K562 (cell line): Measurements from ENCODE around the gene ABHD17B. TPM values are rescaled to one million over a fixed set of nuclear protein-coding genes. Genes with fewer than 3 reads are reported as not detected.

Experiments
- CBFA2T3 ChIP-seq: fragments of 450-650 bp; IDR thresholded peaks from 2 replicates; pipeline ENCODE4 v1.6.1; 2017
- DNMT1 ChIP-seq: fragments of 450-650 bp; IDR thresholded peaks from 2 replicates; pipeline ENCODE4 v1.6.1; 2016; ENCODE audit warnings: antibody characterized with exemption, mild to moderate bottlenecking
- ESRRB ChIP-seq: fragments of 250-450 bp; sonication (Bioruptor Pico); IDR thresholded peaks from 2 replicates; pipeline ENCODE4 v1.5.0; 2020; ENCODE audit warnings: mild to moderate bottlenecking, moderate library complexity, borderline replicate concordance
- FOS ChIP-seq: IDR thresholded peaks from 3 replicates; pipeline ENCODE4 v1.6.1; 2011; ENCODE audit not compliant: insufficient read length; ENCODE audit errors: extremely low read depth
- GATAD2A ChIP-seq: fragments of 450-650 bp; IDR thresholded peaks from 2 replicates; pipeline ENCODE4 v1.6.1; 2017
- IFI16 ChIP-seq: fragments of 250-450 bp; sonication (Bioruptor Pico); IDR thresholded peaks from 2 replicates; pipeline ENCODE4 v2.1.2; 2022; ENCODE audit warnings: mild to moderate bottlenecking, inconsistent platforms
- IRF2 ChIP-seq: sonication (generic); formaldehyde crosslinking; IDR thresholded peaks from 2 replicates; pipeline ENCODE4 v1.8.1; 2022; ENCODE audit warnings: mild to moderate bottlenecking, missing genetic modification reagents
- SREBF1 ChIP-seq: fragments of 150-350 bp; IDR thresholded peaks from 2 replicates; pipeline ENCODE4 v1.6.1; 2014; ENCODE audit warnings: antibody characterized with exemption, low read depth, low read length, borderline replicate concordance
- XRCC5 ChIP-seq: fragments of 200-400 bp; formaldehyde crosslinking; IDR thresholded peaks from 2 replicates; pipeline ENCODE4 v1.6.1; 2017; ENCODE audit warnings: low read depth, mild to moderate bottlenecking, low read length
- ZNF197 ChIP-seq: fragments of 200-800 bp; sonication (Bioruptor generic); IDR thresholded peaks from 2 replicates; pipeline ENCODE4 v1.6.1; 2016; ENCODE audit warnings: low read depth, missing genetic modification characterization, missing compliant biosample characterization
- ZSCAN32 ChIP-seq: fragments of 450-650 bp; formaldehyde crosslinking; IDR thresholded peaks from 2 replicates; pipeline ENCODE4 v1.4.0; 2020; ENCODE audit warnings: mild to moderate bottlenecking, moderate library complexity
- polyA plus RNA-seq, 8 experiments: library from polyadenylated mRNA; depleted of rRNA in 4 of 8; stranded (reverse) in 5 of 8; unstranded in 3 of 8; fragments of >200 nt; fragmentation: Nextera tagmentation in 2 of 8; fragmentation: Illumina TruSeq in 1 of 8; extraction: Ambion mirVana in 2 of 8; extraction: Trizol in 1 of 8; gene quantifications; 2 replicates each; pipeline versions ENCODE4 v1.2.1 to v1.2.3, GENCODE V29; 2011 to 2014; ENCODE audit warnings: inconsistent platforms in 1 of 8, missing spikeins in 1 of 8
- total RNA-seq, 7 experiments: library from RNA; depleted of rRNA in 6 of 7; stranded (reverse); fragments of >200 nt in 6 of 7; fragmentation: Illumina TruSeq in 2 of 7; extraction: Trizol in 2 of 7; gene quantifications; 2 replicates each; pipeline versions ENCODE4 v1.2.1 to v1.2.3, GENCODE V29; 2011 to 2021; ENCODE audit warnings: low replicate concordance in 1 of 7
- TF ChIP-seq, protein P1 (sequence below), 3 experiments: fragments of 200-800 bp in 1 of 3; fragments of 250-450 bp in 1 of 3; fragments of 450-650 bp in 1 of 3; sonication (Bioruptor Pico) in 1 of 3; sonication (Bioruptor generic) in 1 of 3; formaldehyde crosslinking in 1 of 3; IDR thresholded peaks; 2 replicates each; pipeline versions ENCODE4 v1.6.1 to v1.8.0; 2016 to 2022; ENCODE audit warnings: mild to moderate bottlenecking in 2 of 3, missing genetic modification characterization in 2 of 3, missing compliant biosample characterization in 1 of 3, moderate library complexity in 1 of 3
- TF ChIP-seq, protein P2 (sequence below): fragments of 450-650 bp; formaldehyde crosslinking; conservative IDR thresholded peaks from 2 replicates; pipeline ENCODE4 v1.4.0; 2022; ENCODE audit warnings: mild to moderate bottlenecking, missing genetic modification characterization
- TF ChIP-seq, protein P3 (sequence below): sonication (generic); formaldehyde crosslinking; IDR thresholded peaks from 2 replicates; pipeline ENCODE4 v1.8.1; 2023; ENCODE audit warnings: mild to moderate bottlenecking, missing genetic modification reagents
- TF ChIP-seq, protein P4 (sequence below): fragments of 450-650 bp; conservative IDR thresholded peaks from 2 replicates; pipeline ENCODE4 v1.6.1; 2016; ENCODE audit warnings: missing genetic modification characterization, low read depth, mild to moderate bottlenecking, missing compliant biosample characterization, moderate library complexity
- TF ChIP-seq, protein P5 (sequence below): IDR thresholded peaks from 2 replicates; pipeline ENCODE4 v1.6.1; 2012; ENCODE audit warnings: low read depth, low read length, improper control_type of control experiment, borderline replicate concordance

The ABHD17B gene
- total and polyA plus RNA-seq, 9 of the 15 experiments (the other 6 are each of a cell fraction or from before 2014, with no cell fraction given) = 1.9 to 13.4 (median 10.1) TPM

DNA sequence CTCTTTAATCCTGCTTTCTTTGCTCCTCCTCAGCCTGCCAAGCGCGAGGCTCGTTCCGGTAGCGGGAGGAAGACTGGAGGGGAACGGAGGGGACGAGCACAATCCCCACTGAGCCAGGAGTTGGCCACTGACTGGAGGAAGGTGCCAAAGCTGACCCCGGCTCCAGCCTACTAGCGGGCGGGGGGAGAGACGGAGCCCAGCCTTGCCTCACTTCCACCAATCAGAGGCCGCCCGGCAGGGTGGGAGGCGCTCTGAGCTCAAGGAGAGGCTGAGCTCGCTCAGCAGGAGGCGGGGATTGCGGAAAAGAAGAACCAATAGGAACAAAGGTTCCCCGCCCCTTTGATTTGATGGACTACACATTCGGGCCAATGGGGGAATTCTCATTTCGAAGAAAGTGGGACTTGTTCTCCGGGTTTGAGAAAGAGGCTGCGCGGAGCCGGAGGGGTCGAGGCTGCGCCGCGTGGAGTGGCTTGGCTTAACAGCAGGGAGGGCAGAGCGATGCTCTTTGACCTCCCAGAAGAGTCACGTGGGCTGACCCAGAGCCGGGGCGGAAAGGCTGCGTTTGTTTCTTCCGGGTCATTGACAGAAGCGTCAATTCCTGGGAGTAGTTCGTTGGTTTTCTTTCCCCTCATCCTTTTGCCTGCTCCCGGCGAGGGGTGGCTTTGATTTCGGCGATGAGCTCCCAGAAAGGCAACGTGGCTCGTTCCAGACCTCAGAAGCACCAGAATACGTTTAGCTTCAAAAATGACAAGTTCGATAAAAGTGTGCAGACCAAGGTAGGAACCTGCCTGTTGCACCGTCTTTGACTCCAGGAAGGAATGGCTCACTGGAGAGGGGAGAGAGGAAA lies at the start of gene ABHD17B, which contains the start of gene C9orf85 (continued):
- TF ChIP-seq ZNF197 (CRISPR knock-in tag) (no peak), SREBF1 (no peak; the same call in 1 of the 2 replicates), IRF2 (CRISPR knock-in tag) (no peak), GATAD2A (no peak), XRCC5 (peak; percentile 34; the same call in 1 of the 2 replicates), IFI16 (CRISPR knock-in tag) (no peak), ESRRB (no peak), FOS (peak; percentile 90), DNMT1 (no peak), ZSCAN32 (CRISPR knock-in tag) (no peak), CBFA2T3 (no peak)
- TF ChIP-seq, protein P1, sequence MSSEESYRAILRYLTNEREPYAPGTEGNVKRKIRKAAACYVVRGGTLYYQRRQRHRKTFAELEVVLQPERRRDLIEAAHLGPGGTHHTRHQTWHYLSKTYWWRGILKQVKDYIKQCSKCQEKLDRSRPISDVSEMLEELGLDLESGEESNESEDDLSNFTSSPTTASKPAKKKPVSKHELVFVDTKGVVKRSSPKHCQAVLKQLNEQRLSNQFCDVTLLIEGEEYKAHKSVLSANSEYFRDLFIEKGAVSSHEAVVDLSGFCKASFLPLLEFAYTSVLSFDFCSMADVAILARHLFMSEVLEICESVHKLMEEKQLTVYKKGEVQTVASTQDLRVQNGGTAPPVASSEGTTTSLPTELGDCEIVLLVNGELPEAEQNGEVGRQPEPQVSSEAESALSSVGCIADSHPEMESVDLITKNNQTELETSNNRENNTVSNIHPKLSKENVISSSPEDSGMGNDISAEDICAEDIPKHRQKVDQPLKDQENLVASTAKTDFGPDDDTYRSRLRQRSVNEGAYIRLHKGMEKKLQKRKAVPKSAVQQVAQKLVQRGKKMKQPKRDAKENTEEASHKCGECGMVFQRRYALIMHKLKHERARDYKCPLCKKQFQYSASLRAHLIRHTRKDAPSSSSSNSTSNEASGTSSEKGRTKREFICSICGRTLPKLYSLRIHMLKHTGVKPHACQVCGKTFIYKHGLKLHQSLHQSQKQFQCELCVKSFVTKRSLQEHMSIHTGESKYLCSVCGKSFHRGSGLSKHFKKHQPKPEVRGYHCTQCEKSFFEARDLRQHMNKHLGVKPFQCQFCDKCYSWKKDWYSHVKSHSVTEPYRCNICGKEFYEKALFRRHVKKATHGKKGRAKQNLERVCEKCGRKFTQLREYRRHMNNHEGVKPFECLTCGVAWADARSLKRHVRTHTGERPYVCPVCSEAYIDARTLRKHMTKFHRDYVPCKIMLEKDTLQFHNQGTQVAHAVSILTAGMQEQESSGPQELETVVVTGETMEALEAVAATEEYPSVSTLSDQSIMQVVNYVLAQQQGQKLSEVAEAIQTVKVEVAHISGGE (CRISPR knock-in tag; IDR thresholded peaks at IDR 0.05) = peak; percentile 22 to 90 (median 22); a peak in 2 of 6 replicates
- TF ChIP-seq, protein P2, sequence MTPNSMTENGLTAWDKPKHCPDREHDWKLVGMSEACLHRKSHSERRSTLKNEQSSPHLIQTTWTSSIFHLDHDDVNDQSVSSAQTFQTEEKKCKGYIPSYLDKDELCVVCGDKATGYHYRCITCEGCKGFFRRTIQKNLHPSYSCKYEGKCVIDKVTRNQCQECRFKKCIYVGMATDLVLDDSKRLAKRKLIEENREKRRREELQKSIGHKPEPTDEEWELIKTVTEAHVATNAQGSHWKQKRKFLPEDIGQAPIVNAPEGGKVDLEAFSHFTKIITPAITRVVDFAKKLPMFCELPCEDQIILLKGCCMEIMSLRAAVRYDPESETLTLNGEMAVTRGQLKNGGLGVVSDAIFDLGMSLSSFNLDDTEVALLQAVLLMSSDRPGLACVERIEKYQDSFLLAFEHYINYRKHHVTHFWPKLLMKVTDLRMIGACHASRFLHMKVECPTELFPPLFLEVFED = no peak
- TF ChIP-seq, protein P3, sequence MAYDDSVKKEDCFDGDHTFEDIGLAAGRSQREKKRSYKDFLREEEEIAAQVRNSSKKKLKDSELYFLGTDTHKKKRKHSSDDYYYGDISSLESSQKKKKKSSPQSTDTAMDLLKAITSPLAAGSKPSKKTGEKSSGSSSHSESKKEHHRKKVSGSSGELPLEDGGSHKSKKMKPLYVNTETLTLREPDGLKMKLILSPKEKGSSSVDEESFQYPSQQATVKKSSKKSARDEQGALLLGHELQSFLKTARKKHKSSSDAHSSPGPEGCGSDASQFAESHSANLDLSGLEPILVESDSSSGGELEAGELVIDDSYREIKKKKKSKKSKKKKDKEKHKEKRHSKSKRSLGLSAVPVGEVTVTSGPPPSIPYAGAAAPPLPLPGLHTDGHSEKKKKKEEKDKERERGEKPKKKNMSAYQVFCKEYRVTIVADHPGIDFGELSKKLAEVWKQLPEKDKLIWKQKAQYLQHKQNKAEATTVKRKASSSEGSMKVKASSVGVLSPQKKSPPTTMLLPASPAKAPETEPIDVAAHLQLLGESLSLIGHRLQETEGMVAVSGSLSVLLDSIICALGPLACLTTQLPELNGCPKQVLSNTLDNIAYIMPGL = no peak
- TF ChIP-seq, protein P4, sequence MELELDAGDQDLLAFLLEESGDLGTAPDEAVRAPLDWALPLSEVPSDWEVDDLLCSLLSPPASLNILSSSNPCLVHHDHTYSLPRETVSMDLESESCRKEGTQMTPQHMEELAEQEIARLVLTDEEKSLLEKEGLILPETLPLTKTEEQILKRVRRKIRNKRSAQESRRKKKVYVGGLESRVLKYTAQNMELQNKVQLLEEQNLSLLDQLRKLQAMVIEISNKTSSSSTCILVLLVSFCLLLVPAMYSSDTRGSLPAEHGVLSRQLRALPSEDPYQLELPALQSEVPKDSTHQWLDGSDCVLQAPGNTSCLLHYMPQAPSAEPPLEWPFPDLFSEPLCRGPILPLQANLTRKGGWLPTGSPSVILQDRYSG (tag) = no peak
- TF ChIP-seq, protein P5, sequence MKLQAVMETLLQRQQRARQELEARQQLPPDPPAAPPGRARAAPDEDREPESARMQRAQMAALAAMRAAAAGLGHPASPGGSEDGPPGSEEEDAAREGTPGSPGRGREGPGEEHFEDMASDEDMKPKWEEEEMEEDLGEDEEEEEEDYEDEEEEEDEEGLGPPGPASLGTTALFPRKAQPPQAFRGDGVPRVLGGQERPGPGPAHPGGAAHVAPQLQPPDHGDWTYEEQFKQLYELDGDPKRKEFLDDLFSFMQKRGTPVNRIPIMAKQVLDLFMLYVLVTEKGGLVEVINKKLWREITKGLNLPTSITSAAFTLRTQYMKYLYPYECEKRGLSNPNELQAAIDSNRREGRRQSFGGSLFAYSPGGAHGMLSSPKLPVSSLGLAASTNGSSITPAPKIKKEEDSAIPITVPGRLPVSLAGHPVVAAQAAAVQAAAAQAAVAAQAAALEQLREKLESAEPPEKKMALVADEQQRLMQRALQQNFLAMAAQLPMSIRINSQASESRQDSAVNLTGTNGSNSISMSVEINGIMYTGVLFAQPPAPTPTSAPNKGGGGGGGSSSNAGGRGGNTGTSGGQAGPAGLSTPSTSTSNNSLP = no peak
